Mucosa of rectum (tissue), 2 donors: ENCODE results near the gene FIG4.

ENCODE experiments used
- H3K27ac ChIP-seq, 2 donors: one replicate each; pipeline ENCODE4 v1.7.0; 2013; ENCODE audit warnings: inconsistent platforms in 2 of 2, low read depth in 2 of 2, low read length in 2 of 2
- H3K27me3 ChIP-seq, 2 donors: one replicate each; pipeline ENCODE4 v1.7.0; 2013; ENCODE audit warnings: low read length in 2 of 2; ENCODE audit not compliant: control insufficient read depth in 2 of 2, insufficient read depth in 2 of 2
- H3K36me3 ChIP-seq, 2 donors: one replicate each; pipeline ENCODE4 v1.7.0; 2013; ENCODE audit warnings: low read length in 2 of 2; ENCODE audit not compliant: control insufficient read depth in 2 of 2, insufficient read depth in 2 of 2
- H3K4me1 ChIP-seq, 2 donors: one replicate each; pipeline ENCODE4 v1.7.0; 2013; ENCODE audit warnings: low read length in 2 of 2, mild to moderate bottlenecking in 1 of 2; ENCODE audit not compliant: control insufficient read depth in 2 of 2, insufficient read depth in 2 of 2
- H3K4me3 ChIP-seq, 2 donors: one replicate each; pipeline ENCODE4 v1.7.0; 2013; ENCODE audit warnings: low read length in 2 of 2
- H3K9ac ChIP-seq, 2 donors: one replicate each; pipeline ENCODE4 v1.7.0; 2013; ENCODE audit warnings: low read length in 2 of 2, low read depth in 1 of 2, mild to moderate bottlenecking in 1 of 2
- H3K9me3 ChIP-seq, 2 donors: one replicate each; pipeline ENCODE4 v1.7.0; 2013; ENCODE audit warnings: low read length in 2 of 2; ENCODE audit not compliant: control insufficient read depth in 2 of 2
- donor health status: healthy.
- donor health status: Normal muscosa, but diverticular disease.

FIG4 gene

DNA sequence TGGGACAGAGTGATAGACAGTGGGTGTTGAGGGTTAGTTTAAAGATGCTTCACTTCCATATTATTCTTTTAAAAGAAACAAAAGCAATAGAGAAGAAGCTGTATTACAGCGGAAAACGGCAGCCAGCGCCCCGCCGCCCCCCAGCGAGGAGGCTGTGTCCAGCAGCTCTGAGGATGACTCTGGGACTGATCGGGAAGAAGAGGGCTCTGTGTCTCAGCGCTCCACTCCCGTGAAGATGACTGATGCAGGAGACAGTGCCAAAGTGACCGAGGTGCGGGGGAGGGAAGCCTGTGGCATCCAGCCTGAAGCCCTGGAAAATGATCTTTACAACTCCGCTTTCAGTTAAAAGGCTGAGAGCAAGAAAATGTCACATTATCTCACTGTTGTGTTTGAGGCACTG is 100.2 kb downstream of the FIG4 start:
- no peaks in the 10 kb centered on the region for H3K27me3 ChIP-seq

DNA sequence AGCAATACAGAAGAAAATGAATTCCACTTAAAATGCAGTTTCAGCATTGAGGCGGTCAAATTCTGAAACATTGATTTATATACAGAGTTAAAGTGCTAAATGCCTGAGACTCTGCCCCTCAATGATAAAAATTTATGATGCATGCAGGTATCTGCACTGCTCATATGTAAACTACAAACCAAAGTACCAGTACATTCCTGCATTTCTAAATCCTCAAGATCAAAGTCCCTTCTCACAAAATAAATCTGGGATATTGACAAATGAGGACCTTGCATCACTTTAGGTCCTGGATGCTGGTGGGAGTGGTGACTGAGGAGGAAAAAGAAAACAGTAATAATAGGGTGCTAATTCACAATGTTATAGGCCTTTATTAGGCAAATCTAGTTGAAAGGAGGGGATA is 101.9 kb downstream of the FIG4 start:
- H3K9ac ChIP-seq = no peak overlapping the region
- H3K9me3 ChIP-seq = no peaks in the 10 kb centered on the region
- no peak overlapping the region for H3K4me3 ChIP-seq
- peak overlapping the region in 1 of 2 donors; percentile 20 for H3K27ac ChIP-seq
- peaks cover 3 to 5% of the 10 kb centered on the region in 2 donors for H3K36me3 ChIP-seq
- H3K27me3 ChIP-seq = no peaks in the 10 kb centered on the region
- H3K4me1 ChIP-seq = peaks cover 3 to 8% of the 10 kb centered on the region in 2 donors

More for the DNA sequence above, 100.2 kb downstream of the FIG4 start:
- Histone ChIP-seq H3K4me3 (no peak overlapping the region), H3K4me1 (peaks cover 3 to 8% of the 10 kb centered on the region in 2 donors), H3K36me3 (peaks cover 4 to 8% of the 10 kb centered on the region in 2 donors), H3K9me3 (no peaks in the 10 kb centered on the region), H3K27ac (no peak overlapping the region), H3K9ac (no peak overlapping the region)

DNA sequence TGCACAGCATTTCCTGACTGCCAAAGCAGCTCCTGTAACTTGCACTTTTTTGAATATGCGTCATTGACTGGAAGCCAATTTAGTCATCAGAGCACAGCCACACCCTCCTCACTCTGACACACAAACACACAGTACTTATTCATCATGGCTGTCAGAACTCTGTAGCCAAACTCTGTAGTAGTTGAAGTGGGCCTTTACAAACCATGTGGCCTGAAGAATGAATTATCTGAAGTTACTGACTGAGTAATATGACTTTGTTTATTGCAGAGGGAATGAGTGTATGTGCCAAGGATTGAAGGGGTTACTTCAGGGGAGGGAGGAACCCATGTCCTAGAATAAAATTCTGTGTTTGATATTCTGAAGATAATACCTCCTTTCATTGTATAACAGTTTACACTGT is 102.7 kb downstream of the FIG4 start:
- Histone ChIP-seq H3K9ac (no peak overlapping the region), H3K27ac (peak overlapping the region; percentile 13 to 52), H3K4me1 (peaks cover 3 to 8% of the 10 kb centered on the region in 2 donors), H3K9me3 (no peaks in the 10 kb centered on the region), H3K4me3 (no peak overlapping the region), H3K36me3 (peaks cover 0 to 2% of the 10 kb centered on the region in 2 donors), H3K27me3 (no peaks in the 10 kb centered on the region)

DNA sequence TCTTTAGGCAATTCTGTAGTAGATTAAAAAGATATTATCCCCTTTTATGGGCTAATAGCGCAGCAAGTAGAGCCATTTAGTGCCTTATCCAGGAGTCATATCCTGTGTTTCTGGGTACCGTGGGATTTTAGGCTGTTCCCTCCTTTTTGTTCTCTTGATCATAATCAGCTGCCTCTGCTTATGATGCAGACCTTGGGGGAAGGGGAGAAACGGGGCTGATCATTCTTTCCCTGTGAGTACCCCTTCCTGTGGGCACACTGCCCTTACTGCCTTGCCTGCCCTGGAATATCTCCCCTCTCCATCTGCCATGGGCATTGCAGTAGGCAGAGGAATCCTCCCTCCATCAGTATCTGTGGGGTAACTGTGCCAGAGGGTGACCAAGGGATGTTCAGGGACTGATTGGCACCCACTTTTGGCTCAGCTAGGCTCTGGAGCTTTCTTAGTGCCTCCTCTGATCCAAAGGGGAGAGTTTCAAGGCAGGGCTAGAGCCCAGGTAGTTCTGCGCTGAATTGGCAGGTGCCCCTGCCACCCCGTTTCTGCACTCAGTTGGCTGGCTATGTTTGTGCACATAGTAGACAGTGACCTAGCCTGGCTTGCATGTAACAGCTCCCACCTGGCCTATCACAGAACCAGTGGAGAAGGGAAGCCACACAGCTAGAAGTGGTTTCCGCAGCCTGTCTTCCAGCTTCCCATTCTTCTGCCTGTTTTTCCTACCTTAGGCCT is 103.3 kb downstream of the FIG4 start:
- no peaks in the 10 kb centered on the region for H3K9me3 ChIP-seq
- H3K27ac ChIP-seq = peak overlapping the region; percentile 13 to 52
- H3K4me1 ChIP-seq = peaks cover 3 to 8% of the 10 kb centered on the region in 2 donors
- H3K4me3 ChIP-seq = no peak overlapping the region
- no peaks in the 10 kb centered on the region for H3K27me3 ChIP-seq
- H3K36me3 ChIP-seq = peaks cover 0 to 2% of the 10 kb centered on the region in 2 donors
- no peak overlapping the region for H3K9ac ChIP-seq

DNA sequence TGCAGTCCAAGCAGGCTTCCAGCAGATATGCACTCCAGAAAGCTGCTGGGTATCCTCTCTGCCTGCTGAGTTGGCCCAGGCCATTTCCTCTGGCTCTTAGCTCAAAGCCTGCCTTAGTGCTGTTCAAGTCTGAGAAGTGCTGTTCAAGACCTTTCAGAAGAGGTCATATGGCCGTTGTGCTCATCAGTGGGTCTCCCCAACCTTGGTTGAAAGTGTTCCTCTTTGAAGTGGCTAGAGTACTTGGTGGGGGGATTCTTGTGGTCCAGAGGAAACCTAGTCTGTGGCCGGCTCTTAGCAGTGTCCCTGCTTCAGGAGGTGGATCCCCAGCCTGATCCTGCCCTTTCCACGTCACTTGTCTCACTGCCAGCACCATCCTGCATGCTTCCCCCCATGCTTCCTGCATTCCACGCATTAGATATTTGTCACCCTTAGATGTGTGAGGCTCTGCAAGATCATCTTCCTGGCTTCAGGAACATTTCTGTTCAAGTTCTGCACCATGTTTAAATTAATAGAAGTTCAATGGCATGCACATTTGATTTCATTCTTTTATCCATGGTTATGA is 105.0 kb downstream of the FIG4 start:
- H3K27me3 ChIP-seq = no peaks in the 10 kb centered on the region
- peaks cover 3 to 6% of the 10 kb centered on the region in 2 donors for H3K36me3 ChIP-seq
- peaks cover 3 to 8% of the 10 kb centered on the region in 2 donors for H3K4me1 ChIP-seq
- H3K4me3 ChIP-seq = no peak overlapping the region
- no peak overlapping the region for H3K9ac ChIP-seq
- no peaks in the 10 kb centered on the region for H3K9me3 ChIP-seq
- no peak overlapping the region for H3K27ac ChIP-seq

DNA sequence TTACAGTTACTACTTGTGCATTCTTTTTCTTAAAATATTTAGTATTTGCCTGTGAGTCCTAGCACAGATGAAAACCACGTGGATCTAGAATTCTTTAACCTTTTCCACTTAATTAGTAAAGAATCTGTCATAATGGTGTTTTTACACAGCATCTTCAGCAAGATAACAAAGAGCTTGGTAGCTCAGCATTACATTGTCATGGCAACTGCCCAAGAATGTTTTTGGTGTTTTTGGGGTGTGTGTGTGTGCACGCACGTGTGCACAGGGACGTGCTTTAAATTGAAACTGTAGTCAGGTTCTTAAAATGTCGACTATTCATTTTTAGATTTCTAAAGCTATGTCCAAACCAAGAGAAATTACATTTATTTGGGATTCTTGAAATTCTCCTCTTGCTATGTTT is 108.0 kb downstream of the FIG4 start:
- Histone ChIP-seq H3K36me3 (peaks cover 3 to 11% of the 10 kb centered on the region in 2 donors), H3K27me3 (no peaks in the 10 kb centered on the region), H3K4me1 (peaks cover 0 to 3% of the 10 kb centered on the region in 2 donors), H3K4me3 (no peak overlapping the region), H3K9ac (no peak overlapping the region), H3K27ac (no peak overlapping the region), H3K9me3 (no peaks in the 10 kb centered on the region)

DNA sequence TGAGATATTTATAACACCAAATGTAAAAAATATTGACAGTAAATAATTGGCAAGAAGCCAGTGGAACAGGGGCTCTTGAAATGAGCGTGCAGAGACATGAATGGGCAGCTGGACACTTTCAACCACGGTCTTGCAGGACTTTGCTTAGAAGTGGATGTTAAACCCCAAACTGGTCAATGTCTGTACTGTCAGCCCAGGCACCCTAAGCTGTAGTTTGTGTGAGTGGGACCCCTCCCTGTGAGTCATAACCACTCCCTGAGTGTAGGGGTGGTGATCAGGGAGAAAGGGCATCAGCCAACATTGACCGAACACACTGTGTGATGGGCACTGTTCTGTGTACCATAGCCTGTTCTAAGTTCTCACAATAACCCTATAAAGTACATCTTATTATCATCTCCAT is 108.6 kb downstream of the FIG4 start:
- Histone ChIP-seq H3K9me3 (no peaks in the 10 kb centered on the region), H3K27me3 (no peaks in the 10 kb centered on the region), H3K27ac (no peak overlapping the region), H3K4me3 (no peak overlapping the region), H3K36me3 (peaks cover 3 to 11% of the 10 kb centered on the region in 2 donors), H3K9ac (no peak overlapping the region), H3K4me1 (no peaks in the 10 kb centered on the region)

DNA sequence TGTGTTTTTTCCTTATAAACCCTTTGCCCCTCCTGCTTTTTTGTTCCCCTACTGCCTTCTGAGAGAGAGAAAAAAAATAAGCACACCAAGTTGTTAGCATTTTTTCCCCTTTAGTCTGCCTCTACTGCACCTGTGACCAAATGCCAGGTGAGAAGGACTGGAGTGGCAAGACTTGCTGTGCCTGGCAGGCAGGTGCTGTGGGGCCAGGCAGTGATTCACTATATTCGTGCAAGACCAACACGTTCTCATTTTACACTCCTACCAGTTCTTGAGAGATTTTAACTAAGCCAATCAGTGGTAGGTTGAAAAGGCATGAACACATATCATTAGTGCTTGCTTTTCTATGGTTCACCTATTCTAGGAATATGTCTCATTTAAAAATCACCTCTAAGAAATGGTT is 109.7 kb downstream of the FIG4 start:
- no peak overlapping the region for H3K27ac ChIP-seq
- H3K9ac ChIP-seq = no peak overlapping the region
- no peaks in the 10 kb centered on the region for H3K4me1 ChIP-seq
- no peaks in the 10 kb centered on the region for H3K27me3 ChIP-seq
- H3K36me3 ChIP-seq = peaks cover 3 to 11% of the 10 kb centered on the region in 2 donors
- no peak overlapping the region for H3K4me3 ChIP-seq
- H3K9me3 ChIP-seq = no peaks in the 10 kb centered on the region

DNA sequence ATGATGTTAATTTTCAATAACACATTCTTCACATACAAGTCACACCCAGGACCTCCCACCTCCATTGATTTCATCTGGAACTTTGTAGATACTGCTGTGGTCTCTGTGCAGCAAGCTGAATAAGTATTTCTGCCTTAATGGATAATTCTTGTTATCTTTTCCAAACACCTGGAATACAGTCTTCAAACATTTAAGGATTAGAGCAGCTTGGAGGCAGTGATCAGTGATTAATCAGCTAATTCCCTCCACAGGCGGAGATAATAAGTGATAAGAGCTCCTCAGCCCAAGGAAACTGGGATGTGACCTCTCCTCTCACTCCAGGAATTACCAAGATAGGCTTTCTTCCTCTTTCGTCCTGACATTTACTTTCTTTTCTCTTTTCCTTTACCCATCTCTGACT is 110.7 kb downstream of the FIG4 start:
- Histone ChIP-seq H3K9ac (no peak overlapping the region), H3K27ac (no peak overlapping the region)

DNA sequence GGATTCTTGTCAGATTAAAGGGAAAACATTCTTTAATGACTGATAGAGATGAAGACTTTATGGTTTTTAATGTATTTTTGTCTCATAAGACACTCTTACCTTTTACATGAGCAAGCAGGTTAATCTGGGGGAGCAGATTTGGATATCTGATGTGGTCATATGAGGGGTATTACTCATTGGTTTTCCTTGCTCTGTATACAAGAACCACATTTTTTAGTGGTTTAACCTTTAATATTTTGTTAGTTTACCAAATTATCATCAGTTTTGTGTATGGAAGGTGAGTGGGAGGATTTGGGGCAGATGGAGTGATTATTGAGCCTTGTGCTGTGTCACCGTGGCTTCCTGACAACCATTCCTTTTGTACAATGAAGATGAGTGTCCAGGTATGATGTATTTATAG is 112.9 kb downstream of the FIG4 start:
- H3K4me3 ChIP-seq = no peak overlapping the region

More for the DNA sequence above, 110.7 kb downstream of the FIG4 start:
- no peak overlapping the region for H3K4me3 ChIP-seq
- no peaks in the 10 kb centered on the region for H3K9me3 ChIP-seq
- peaks cover 3 to 10% of the 10 kb centered on the region in 2 donors for H3K36me3 ChIP-seq
- no peaks in the 10 kb centered on the region for H3K4me1 ChIP-seq
- no peaks in the 10 kb centered on the region for H3K27me3 ChIP-seq

More for the DNA sequence above, 112.9 kb downstream of the FIG4 start:
- Histone ChIP-seq H3K9ac (no peak overlapping the region), H3K27me3 (no peaks in the 10 kb centered on the region), H3K4me1 (no peaks in the 10 kb centered on the region), H3K27ac (no peak overlapping the region), H3K36me3 (peaks cover 3 to 9% of the 10 kb centered on the region in 2 donors), H3K9me3 (no peaks in the 10 kb centered on the region)
